ENCODE measurements around the gene HMG20A.

HMG20A gene

GRCh38 chr15:77478051-77478450 lies 57.4 kb downstream of the HMG20A start:
- TF ChIP-seq CTCF (IDR thresholded peaks at IDR 0.05; ENCODE audit: low read depth, low read length) = no peak
- no peak for DNase-seq (ENCODE audit: extremely low read depth, low read depth)

GRCh38 chr15:77479015-77479414 lies 58.3 kb downstream of the HMG20A start:
- no peak for DNase-seq (ENCODE audit: extremely low read depth, low read depth)
- TF ChIP-seq CTCF (IDR thresholded peaks at IDR 0.05; ENCODE audit: low read depth, low read length) = no peak

- no peak for DNase-seq (ENCODE audit: extremely low read depth, low read depth)
- no peak for TF ChIP-seq CTCF (IDR thresholded peaks at IDR 0.05; ENCODE audit: low read depth, low read length)
Observed at GRCh38 chr15:77480859-77481633, 60.4 kb downstream of the HMG20A start.

- DNase-seq (ENCODE audit: extremely low read depth, low read depth) = no peak
- TF ChIP-seq CTCF (IDR thresholded peaks at IDR 0.05; ENCODE audit: low read depth, low read length) = no peak
Observed at GRCh38 chr15:77481670-77482069, 61.0 kb downstream of the HMG20A start.

GRCh38 chr15:77482570-77482969 lies 61.9 kb downstream of the HMG20A start:
- DNase-seq (ENCODE audit: extremely low read depth, low read depth) = peak; percentile 27
- TF ChIP-seq CTCF (IDR thresholded peaks at IDR 0.05; ENCODE audit: low read depth, low read length) = no peak

- no peak for DNase-seq (ENCODE audit: extremely low read depth, low read depth)
- no peak for TF ChIP-seq CTCF (IDR thresholded peaks at IDR 0.05; ENCODE audit: low read depth, low read length)
Observed at GRCh38 chr15:77483425-77484140, 62.9 kb downstream of the HMG20A start.

- no peak for TF ChIP-seq CTCF (IDR thresholded peaks at IDR 0.05; ENCODE audit: low read depth, low read length)
Observed at GRCh38 chr15:77484994-77485393, 64.3 kb downstream of the HMG20A start.

More at GRCh38 chr15:77484994-77485393, 64.3 kb downstream of the HMG20A start:
- DNase-seq (ENCODE audit: extremely low read depth, low read depth) = no peak
